WTC11 (cell line): ENCODE results near the gene ADAMTS2.

Source experiments
- KAT7 ChIP-seq: sonication (generic); formaldehyde crosslinking; IDR thresholded peaks from 2 replicates; pipeline ENCODE4 v1.8.1; 2023; ENCODE audit warnings: missing genetic modification reagents, mild to moderate bottlenecking, borderline replicate concordance
- TF ChIP-seq, protein P1 (sequence below): sonication (generic); formaldehyde crosslinking; conservative IDR thresholded peaks from 2 replicates; pipeline ENCODE4 v1.8.1; 2022; ENCODE audit warnings: mild to moderate bottlenecking, missing genetic modification reagents
- TF ChIP-seq, protein P2 (sequence below): sonication (generic); formaldehyde crosslinking; IDR thresholded peaks from 2 replicates; pipeline ENCODE4 v1.8.0; 2022; ENCODE audit warnings: mild to moderate bottlenecking, missing genetic modification reagents
- TF ChIP-seq, protein P3 (sequence below): fragments of 200-600 bp; IDR thresholded peaks from 2 replicates; pipeline ENCODE4 v1.8.0; 2022; ENCODE audit warnings: antibody characterized with exemption

- TF ChIP-seq, protein P1, sequence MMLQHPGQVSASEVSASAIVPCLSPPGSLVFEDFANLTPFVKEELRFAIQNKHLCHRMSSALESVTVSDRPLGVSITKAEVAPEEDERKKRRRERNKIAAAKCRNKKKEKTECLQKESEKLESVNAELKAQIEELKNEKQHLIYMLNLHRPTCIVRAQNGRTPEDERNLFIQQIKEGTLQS (CRISPR knock-in tag) = no peak
- TF ChIP-seq, protein P2, sequence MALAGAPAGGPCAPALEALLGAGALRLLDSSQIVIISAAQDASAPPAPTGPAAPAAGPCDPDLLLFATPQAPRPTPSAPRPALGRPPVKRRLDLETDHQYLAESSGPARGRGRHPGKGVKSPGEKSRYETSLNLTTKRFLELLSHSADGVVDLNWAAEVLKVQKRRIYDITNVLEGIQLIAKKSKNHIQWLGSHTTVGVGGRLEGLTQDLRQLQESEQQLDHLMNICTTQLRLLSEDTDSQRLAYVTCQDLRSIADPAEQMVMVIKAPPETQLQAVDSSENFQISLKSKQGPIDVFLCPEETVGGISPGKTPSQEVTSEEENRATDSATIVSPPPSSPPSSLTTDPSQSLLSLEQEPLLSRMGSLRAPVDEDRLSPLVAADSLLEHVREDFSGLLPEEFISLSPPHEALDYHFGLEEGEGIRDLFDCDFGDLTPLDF (CRISPR knock-in tag) = no peak
- TF ChIP-seq, protein P3, sequence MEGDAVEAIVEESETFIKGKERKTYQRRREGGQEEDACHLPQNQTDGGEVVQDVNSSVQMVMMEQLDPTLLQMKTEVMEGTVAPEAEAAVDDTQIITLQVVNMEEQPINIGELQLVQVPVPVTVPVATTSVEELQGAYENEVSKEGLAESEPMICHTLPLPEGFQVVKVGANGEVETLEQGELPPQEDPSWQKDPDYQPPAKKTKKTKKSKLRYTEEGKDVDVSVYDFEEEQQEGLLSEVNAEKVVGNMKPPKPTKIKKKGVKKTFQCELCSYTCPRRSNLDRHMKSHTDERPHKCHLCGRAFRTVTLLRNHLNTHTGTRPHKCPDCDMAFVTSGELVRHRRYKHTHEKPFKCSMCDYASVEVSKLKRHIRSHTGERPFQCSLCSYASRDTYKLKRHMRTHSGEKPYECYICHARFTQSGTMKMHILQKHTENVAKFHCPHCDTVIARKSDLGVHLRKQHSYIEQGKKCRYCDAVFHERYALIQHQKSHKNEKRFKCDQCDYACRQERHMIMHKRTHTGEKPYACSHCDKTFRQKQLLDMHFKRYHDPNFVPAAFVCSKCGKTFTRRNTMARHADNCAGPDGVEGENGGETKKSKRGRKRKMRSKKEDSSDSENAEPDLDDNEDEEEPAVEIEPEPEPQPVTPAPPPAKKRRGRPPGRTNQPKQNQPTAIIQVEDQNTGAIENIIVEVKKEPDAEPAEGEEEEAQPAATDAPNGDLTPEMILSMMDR = no peak
- TF ChIP-seq KAT7 (CRISPR knock-in tag) = no peak
These were observed 29.4 kb upstream of the ADAMTS2 start for GRCh38 chr5:179374506-179375235.
